ENCODE results near the gene LMX1B. TPM values are rescaled to one million over a fixed set of nuclear protein-coding genes. Genes with fewer than 3 reads are reported as not detected.

LMX1B gene
- total and polyA plus RNA-seq, 7 donors = 0.12 to 1.4 (median 0.16) TPM; not detected in 2

DNA sequence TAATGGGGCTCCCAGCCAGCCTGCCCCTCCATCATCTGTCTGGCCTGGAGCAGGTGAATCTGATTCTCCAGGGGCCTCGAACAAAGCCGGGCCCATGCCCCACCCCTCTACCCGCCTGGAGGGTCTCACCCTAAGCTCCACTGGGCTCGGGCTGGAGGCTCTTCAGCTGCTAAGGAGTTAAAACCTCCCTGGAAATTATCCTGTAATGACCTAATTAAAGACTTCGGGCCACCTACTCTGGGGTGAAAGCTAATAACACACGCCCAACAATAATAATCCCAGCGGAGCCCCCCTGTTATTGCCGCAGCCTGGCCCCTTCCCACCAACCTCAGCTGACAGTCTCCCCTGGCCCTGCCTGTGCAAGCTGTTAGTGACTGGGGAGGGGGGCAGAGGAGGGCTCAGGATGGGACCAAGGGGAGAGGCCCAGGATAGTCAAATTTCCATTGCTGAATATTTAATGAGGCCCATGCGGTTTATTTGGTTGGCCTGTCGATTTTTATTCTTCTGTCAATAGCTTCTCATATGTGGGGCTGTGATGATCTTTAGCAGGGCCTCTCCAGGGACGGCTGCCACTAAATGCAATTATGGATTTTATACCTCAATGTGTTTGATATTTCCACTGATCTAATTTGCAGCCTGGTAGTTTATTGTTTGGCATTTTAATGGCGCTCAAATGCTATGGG is 25.7 kb downstream of the LMX1B start:
- H3K4me3 ChIP-seq = no peak overlapping the region
- WGBS, 2 donors = 40 to 49% methylated on average over 12 of the region's 12 CpGs
- intact Hi-C loops (cut with DNase I) = no loop called here
- TF ChIP-seq POLR2AphosphoS5 (IDR thresholded peaks at IDR 0.05) (no peak), POLR2A (IDR thresholded peaks at IDR 0.05) (no peak), EP300 (IDR thresholded peaks at IDR 0.05) (no peak)
- TF ChIP-seq, protein P1, sequence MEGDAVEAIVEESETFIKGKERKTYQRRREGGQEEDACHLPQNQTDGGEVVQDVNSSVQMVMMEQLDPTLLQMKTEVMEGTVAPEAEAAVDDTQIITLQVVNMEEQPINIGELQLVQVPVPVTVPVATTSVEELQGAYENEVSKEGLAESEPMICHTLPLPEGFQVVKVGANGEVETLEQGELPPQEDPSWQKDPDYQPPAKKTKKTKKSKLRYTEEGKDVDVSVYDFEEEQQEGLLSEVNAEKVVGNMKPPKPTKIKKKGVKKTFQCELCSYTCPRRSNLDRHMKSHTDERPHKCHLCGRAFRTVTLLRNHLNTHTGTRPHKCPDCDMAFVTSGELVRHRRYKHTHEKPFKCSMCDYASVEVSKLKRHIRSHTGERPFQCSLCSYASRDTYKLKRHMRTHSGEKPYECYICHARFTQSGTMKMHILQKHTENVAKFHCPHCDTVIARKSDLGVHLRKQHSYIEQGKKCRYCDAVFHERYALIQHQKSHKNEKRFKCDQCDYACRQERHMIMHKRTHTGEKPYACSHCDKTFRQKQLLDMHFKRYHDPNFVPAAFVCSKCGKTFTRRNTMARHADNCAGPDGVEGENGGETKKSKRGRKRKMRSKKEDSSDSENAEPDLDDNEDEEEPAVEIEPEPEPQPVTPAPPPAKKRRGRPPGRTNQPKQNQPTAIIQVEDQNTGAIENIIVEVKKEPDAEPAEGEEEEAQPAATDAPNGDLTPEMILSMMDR (IDR thresholded peaks at IDR 0.05) = no peak
- H3K9me3 ChIP-seq = no peaks in the 10 kb centered on the region
- DNase-seq = no peak
- peaks cover 25 to 81% (median 31%) of the 10 kb centered on the region in 3 donors for H3K27me3 ChIP-seq
- H3K27ac ChIP-seq = no peak overlapping the region
- H3K36me3 ChIP-seq = no peaks in the 10 kb centered on the region
- H3K4me1 ChIP-seq = peaks cover 0 to 11% (median 2%) of the 10 kb centered on the region in 4 donors

DNA sequence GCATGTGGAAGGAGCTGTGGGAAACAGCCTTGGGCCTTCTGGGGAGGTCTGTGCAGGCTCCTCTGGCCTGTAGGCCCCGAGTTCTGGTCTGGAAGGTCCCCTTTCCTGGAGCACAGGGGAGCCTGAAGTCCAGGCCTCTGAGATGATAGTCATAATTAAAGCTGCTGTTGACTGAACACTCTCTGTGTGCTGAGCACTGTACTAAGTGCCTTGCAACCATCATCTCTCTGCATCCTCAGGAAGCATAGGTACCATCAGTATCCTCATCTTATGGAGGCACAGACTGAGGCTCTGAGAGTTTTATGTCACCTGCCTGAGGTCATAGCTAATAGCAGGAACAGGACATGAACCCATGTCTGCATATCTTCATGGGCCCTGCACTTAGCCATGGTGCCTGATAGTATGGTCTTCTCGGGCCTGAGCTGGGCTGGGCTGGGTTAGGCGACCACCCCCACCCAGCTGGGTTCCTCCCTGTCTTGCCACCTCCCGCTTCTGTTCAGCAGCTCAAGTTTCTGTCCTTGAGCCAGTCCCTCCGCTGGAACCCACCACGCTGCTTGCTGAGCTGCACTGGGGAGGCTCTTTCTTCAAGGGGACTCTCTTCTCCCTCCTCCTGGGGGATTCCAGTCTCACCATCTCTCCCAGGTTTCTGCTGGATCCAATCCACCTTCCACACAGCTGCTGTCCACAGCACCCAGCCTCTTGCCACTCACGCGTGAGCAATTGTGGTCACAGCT is 27.6 kb downstream of the LMX1B start:
- intact Hi-C loops (cut with DNase I) = no loop called here
- DNase-seq = no peak
- Histone ChIP-seq H3K36me3 (no peaks in the 10 kb centered on the region), H3K4me1 (peaks cover 0 to 11% (median 2%) of the 10 kb centered on the region in 4 donors), H3K27ac (no peak overlapping the region), H3K4me3 (no peak overlapping the region), H3K9me3 (no peaks in the 10 kb centered on the region), H3K27me3 (peaks cover 25 to 90% (median 27%) of the 10 kb centered on the region in 3 donors)
- WGBS, 2 donors = 73 to 78% methylated on average over 8 of the region's 8 CpGs
- TF ChIP-seq EP300 (IDR thresholded peaks at IDR 0.05) (no peak), POLR2A (IDR thresholded peaks at IDR 0.05) (no peak), POLR2AphosphoS5 (IDR thresholded peaks at IDR 0.05) (no peak)
- TF ChIP-seq, protein P1 (IDR thresholded peaks at IDR 0.05) = no peak

DNA sequence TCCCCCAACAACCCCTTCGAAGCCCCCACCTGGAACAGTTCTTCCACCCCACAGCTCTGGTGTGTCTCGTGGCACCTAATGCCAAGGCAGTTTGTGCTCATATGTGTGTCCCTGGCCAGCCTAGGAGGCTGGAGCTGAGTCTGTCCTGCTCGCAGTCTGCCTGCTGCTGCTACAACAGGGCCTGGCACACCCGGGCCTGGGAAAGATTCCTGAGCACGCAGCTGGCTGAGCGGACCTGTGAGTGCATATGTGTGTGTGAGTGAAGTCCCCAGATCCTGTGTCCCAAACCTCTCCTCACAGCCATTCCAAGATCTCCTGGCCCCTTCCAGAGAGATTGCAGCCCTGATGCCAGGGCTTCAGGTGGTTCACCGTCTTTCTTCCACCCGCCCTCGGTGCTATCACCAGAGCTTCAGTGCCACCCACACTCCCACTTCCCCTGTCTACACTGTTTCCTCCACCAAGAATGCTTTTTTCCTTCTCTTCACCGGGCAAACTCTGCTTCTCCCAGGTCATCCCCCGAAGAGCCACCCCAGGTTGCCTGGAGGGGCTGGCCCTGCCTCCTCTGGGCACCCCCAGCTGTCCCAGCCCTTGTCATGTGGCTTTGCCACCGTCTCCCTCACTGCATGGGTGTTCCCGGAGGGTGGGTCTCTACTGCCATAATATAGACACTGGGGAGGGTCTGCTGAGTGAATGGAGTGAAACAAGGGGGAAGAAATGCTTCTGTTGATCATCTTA is 28.4 kb downstream of the LMX1B start:
- 56 to 61% methylated on average over 13 of the region's 13 CpGs for WGBS, 2 donors
- Histone ChIP-seq H3K27me3 (peaks cover 23 to 88% (median 25%) of the 10 kb centered on the region in 3 donors), H3K4me3 (no peak overlapping the region), H3K36me3 (no peaks in the 10 kb centered on the region), H3K4me1 (peaks cover 0 to 11% (median 2%) of the 10 kb centered on the region in 4 donors), H3K27ac (no peak overlapping the region), H3K9me3 (no peaks in the 10 kb centered on the region)
- TF ChIP-seq EP300 (IDR thresholded peaks at IDR 0.05) = no peak
- TF ChIP-seq, protein P1 (IDR thresholded peaks at IDR 0.05) = no peak
- TF ChIP-seq POLR2A (IDR thresholded peaks at IDR 0.05) = no peak
- no peak for TF ChIP-seq POLR2AphosphoS5 (IDR thresholded peaks at IDR 0.05)
- intact Hi-C loops (cut with DNase I) = no loop called here
- DNase-seq = no peak

DNA sequence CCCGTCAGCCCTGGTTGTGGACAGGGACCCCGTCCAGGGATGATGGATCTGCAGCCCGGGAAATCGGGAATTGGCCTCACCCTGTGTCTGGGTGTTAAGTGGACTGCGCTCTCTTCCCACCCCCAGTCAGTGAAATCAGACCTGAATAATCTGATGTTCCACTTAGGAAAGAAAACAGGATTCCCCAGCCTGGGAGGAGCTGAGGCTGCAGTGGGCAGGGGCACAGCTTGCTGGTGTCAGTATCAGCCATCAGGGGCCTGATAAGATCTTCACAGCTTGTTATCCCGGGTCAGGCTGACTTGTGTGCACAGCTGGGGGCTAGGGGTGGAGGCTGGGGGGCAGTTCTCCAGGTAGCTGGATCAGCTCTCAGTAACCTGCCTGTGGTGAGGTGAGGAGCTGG is 29.1 kb downstream of the LMX1B start:
- H3K4me3 ChIP-seq = no peak overlapping the region
- no peak for TF ChIP-seq POLR2A (IDR thresholded peaks at IDR 0.05)
- TF ChIP-seq, protein P1 (IDR thresholded peaks at IDR 0.05) = no peak
- no peak for TF ChIP-seq POLR2AphosphoS5 (IDR thresholded peaks at IDR 0.05)
- TF ChIP-seq EP300 (IDR thresholded peaks at IDR 0.05) = no peak
- DNase-seq = no peak
- H3K4me1 ChIP-seq = peaks cover 0 to 11% (median 2%) of the 10 kb centered on the region in 4 donors
- intact Hi-C loops (cut with DNase I) = no loop called here
- no peak overlapping the region for H3K27ac ChIP-seq
- H3K27me3 ChIP-seq = peaks cover 17 to 84% (median 20%) of the 10 kb centered on the region in 3 donors
- H3K36me3 ChIP-seq = no peaks in the 10 kb centered on the region
- WGBS, 2 donors = 32 to 40% methylated on average over 6 of the region's 6 CpGs
- no peaks in the 10 kb centered on the region for H3K9me3 ChIP-seq

Measured in sigmoid colon (tissue), 7 donors.